GM12878 (cell line): ENCODE measurements around the gene GALK1. TPM values are rescaled to one million over a fixed set of nuclear protein-coding genes. Genes with fewer than 3 reads are reported as not detected.

Experiments used
- ATAC-seq: fragments of 200-7000 bp; cut with Tn5 transposase; 3 replicates; pipeline ENCODE4 v1.9.1; 2020; ENCODE audit warnings: mild to moderate bottlenecking, moderate library complexity
- BruUV-seq: library from RNA; stranded (reverse); fragments of 400-500 nt; replicated peaks from 2 replicates; lab custom pipeline; 2021; lab: Mats Ljungman, UMichigan
- CTCF ChIA-PET: fragments of 300-600 bp; sonication (Branson Sonifier 250); formaldehyde crosslinking; extraction: SDS; loops from one replicate; lab custom pipeline; 2021; ENCODE audit warnings: inconsistent platforms; lab: Yijun Ruan, JAX
- POLR2A ChIA-PET: fragments of 350-600 bp; formaldehyde crosslinking; extraction: SDS; loops from one replicate; lab custom pipeline; 2021; ENCODE audit warnings: inconsistent platforms; lab: Charles Lee
- RAD21 ChIA-PET: fragments of 300-600 bp; sonication (Branson Sonifier 250); formaldehyde crosslinking; loops from one replicate; lab custom pipeline; 2023; ENCODE audit warnings: antibody characterized with exemption; ENCODE audit not compliant: unreplicated experiment; lab: Charles Lee
- SMC1A ChIA-PET: fragments of 300-600 bp; sonication (Branson Sonifier 250); formaldehyde crosslinking; loops from one replicate; lab custom pipeline; 2023; ENCODE audit not compliant: unreplicated experiment, uncharacterized antibody; lab: Charles Lee
- DNase-seq: peaks from one replicate; pipeline ENCODE4 v3.0.0-alpha.2; 2011; ENCODE audit warnings: low read depth, low spot score
- FAIRE-seq: peaks from 3 replicates; lab custom pipeline; 2011; peaks lifted over from hg19 to GRCh38; lab: Jason Lieb, UNC
- H2AFZ ChIP-seq: 2 replicates; pipeline ENCODE4 v1.6.0; 2011; ENCODE audit warnings: low read depth, low read length, control low read depth; ENCODE audit not compliant: control insufficient read depth
- H3K27ac ChIP-seq: 2 replicates; pipeline ENCODE4 v1.5.1; 2011; ENCODE audit warnings: control low read depth; ENCODE audit not compliant: control insufficient read depth, insufficient read depth
- H3K27me3 ChIP-seq, 2 experiments: replicated peaks in 1 of 2; 2 replicates each; pipeline versions ENCODE4 v1.6.0 to v1.6.1; 2011; ENCODE audit warnings: low read length in 1 of 2; ENCODE audit not compliant: control insufficient read depth in 2 of 2, insufficient read depth in 2 of 2
- H3K36me3 ChIP-seq, 2 experiments: 2 replicates each; pipeline ENCODE4 v1.5.1; 2011; ENCODE audit warnings: low read length in 1 of 2; ENCODE audit not compliant: control insufficient read depth in 2 of 2, insufficient read depth in 2 of 2
- H3K4me1 ChIP-seq: 2 replicates; pipeline ENCODE4 v1.6.1; 2011; ENCODE audit warnings: mild to moderate bottlenecking, low read length, moderate library complexity, mixed read lengths; ENCODE audit not compliant: control insufficient read depth, insufficient read depth
- H3K4me2 ChIP-seq: 2 replicates; pipeline ENCODE4 v1.6.0; 2011; ENCODE audit warnings: control low read depth; ENCODE audit not compliant: control insufficient read depth, insufficient read depth
- H3K4me3 ChIP-seq: fragments of 200-600 bp; sonication (generic); 2 replicates; pipeline ENCODE4 v1.5.1; 2016
- H3K79me2 ChIP-seq: 2 replicates; pipeline ENCODE4 v1.6.0; 2011; ENCODE audit warnings: low read length; ENCODE audit not compliant: control insufficient read depth, insufficient read depth
- H3K9ac ChIP-seq: 2 replicates; pipeline ENCODE4 v1.8.0; 2011; ENCODE audit warnings: low read length, control low read depth, mixed read lengths; ENCODE audit not compliant: control insufficient read depth, insufficient read depth
- H3K9me3 ChIP-seq: replicated peaks from 3 replicates; pipeline ENCODE4 v1.5.1; 2011; ENCODE audit warnings: mild to moderate bottlenecking, low read length; ENCODE audit not compliant: control insufficient read depth, insufficient read depth
- H4K20me1 ChIP-seq: 2 replicates; pipeline ENCODE4 v1.6.0; 2011; ENCODE audit not compliant: control insufficient read depth, insufficient read depth
- ASH2L ChIP-seq: fragments of 300-600, 200-600 bp; sonication (generic); IDR thresholded peaks from 2 replicates; pipeline ENCODE4 v1.6.1; 2017; ENCODE audit warnings: low read depth, mild to moderate bottlenecking, borderline replicate concordance
- BCL3 ChIP-seq: IDR thresholded peaks from 2 replicates; pipeline ENCODE4 v1.6.1; 2011; ENCODE audit warnings: borderline replicate concordance, low read depth, mild to moderate bottlenecking, moderate library complexity, low read length; ENCODE audit not compliant: insufficient read depth, poor library complexity, severe bottlenecking
- CHD1 ChIP-seq: IDR thresholded peaks from 2 replicates; pipeline ENCODE4 v1.6.1; 2012; ENCODE audit warnings: low read depth, low read length, improper control_type of control experiment
- CREM ChIP-seq: IDR thresholded peaks from 2 replicates; pipeline ENCODE4 v1.6.1; 2014; ENCODE audit warnings: antibody characterized with exemption, low read depth
- DPF2 ChIP-seq: fragments of 450-650 bp; IDR thresholded peaks from 2 replicates; pipeline ENCODE4 v1.6.1; 2017; ENCODE audit warnings: mild to moderate bottlenecking
- EED ChIP-seq: sonication (generic); IDR thresholded peaks from 2 replicates; pipeline ENCODE4 v1.6.1; 2016; ENCODE audit warnings: antibody characterized with exemption, low read depth
- KLF5 ChIP-seq: fragments of 450-650 bp; IDR thresholded peaks from 2 replicates; pipeline ENCODE4 v1.6.1; 2014; ENCODE audit warnings: mild to moderate bottlenecking; ENCODE audit not compliant: partially characterized antibody
- MXI1 ChIP-seq: fragments of 150-350 bp; IDR thresholded peaks from 2 replicates; pipeline ENCODE4 v1.6.1; 2011; ENCODE audit warnings: low read depth, mild to moderate bottlenecking, inconsistent platforms, low read length, improper control_type of control experiment
- NBN ChIP-seq: fragments of 450-650 bp; IDR thresholded peaks from 2 replicates; pipeline ENCODE4 v1.6.1; 2016
- NFIC ChIP-seq: IDR thresholded peaks from 2 replicates; pipeline ENCODE4 v1.6.1; 2012; ENCODE audit warnings: low read depth, mild to moderate bottlenecking, inconsistent platforms, low read length, moderate library complexity
- PBX3 ChIP-seq: IDR thresholded peaks from 2 replicates; pipeline ENCODE4 v1.6.1; 2011; ENCODE audit warnings: mild to moderate bottlenecking, low read depth, low read length, moderate library complexity; ENCODE audit not compliant: insufficient replicate concordance
- POLR2AphosphoS5 ChIP-seq: IDR thresholded peaks from 2 replicates; pipeline ENCODE4 v1.6.1; 2011; ENCODE audit warnings: mild to moderate bottlenecking, low read length, inconsistent platforms
- WGBS: methylation state at CpG from one replicate; pipeline ENCODE4 v1.1.6; 2016; ENCODE audit warnings: low lambda C conversion rate; ENCODE audit not compliant: insufficient replicate concordance, insufficient coverage; ENCODE audit errors: missing lambda C conversion rate; 5-methylcytosine and 5-hydroxymethylcytosine counted together
- in situ Hi-C: fragments of 300-500 bp; cut with MboI; formaldehyde crosslinking; loops from 9 replicates; pipeline ENCODE4 v1.14.3; 2018; ENCODE audit warnings: mixed read lengths
- intact Hi-C: fragments of 100-400 bp; cut with micrococcal nuclease; formaldehyde crosslinking; loops from one replicate; pipeline ENCODE4 v1.14.2; 2022; ENCODE audit not compliant: unreplicated experiment
- polyA plus RNA-seq, 11 experiments: library from polyadenylated mRNA; depleted of rRNA in 4 of 11; unstranded in 6 of 11; stranded (reverse) in 5 of 11; fragments of >200 nt; fragmentation: Nextera tagmentation in 4 of 11; fragmentation: Illumina TruSeq in 1 of 11; extraction: Ambion mirVana in 4 of 11; extraction: Trizol in 1 of 11; gene quantifications; 1 replicate in 1 of 11; 2 replicates in 10 of 11; pipeline versions ENCODE4 v1.2.1 to v1.2.3, GENCODE V29; 2011 to 2016; ENCODE audit warnings: inconsistent platforms in 2 of 11, missing spikeins in 2 of 11, low read depth in 1 of 11
- total RNA-seq, 4 experiments: library from RNA; depleted of rRNA in 3 of 4; stranded (reverse); fragments of >200 nt in 3 of 4; fragmentation: Illumina TruSeq in 1 of 4; extraction: Trizol in 1 of 4; gene quantifications; 2 replicates each; pipeline versions ENCODE4 v1.2.1 to v1.2.3, GENCODE V29; 2013 to 2021
- TF ChIP-seq, protein P1 (sequence below): fragments of 450-650 bp; IDR thresholded peaks from 2 replicates; pipeline ENCODE4 v1.6.1; 2016; ENCODE audit warnings: mild to moderate bottlenecking
- TF ChIP-seq, protein P2 (sequence below): fragments of 450-650 bp; IDR thresholded peaks from 2 replicates; pipeline ENCODE4 v1.6.1; 2016; ENCODE audit warnings: mild to moderate bottlenecking, moderate library complexity, borderline replicate concordance
- TF ChIP-seq, protein P3 (sequence below): IDR thresholded peaks from 2 replicates; pipeline ENCODE4 v1.6.1; 2011; ENCODE audit warnings: low read depth, low read length, improper control_type of control experiment, borderline replicate concordance

GALK1 gene
- total and polyA plus RNA-seq, 10 of the 15 experiments (the other 5 are each of a cell fraction or from before 2014, with no cell fraction given): 0.21 to 43.8 (median 21.4) TPM

- ChIA-PET POLR2A (interaction anchor here (1.3 to 1.9 kb wide), 4 partner anchors 13 to 64 kb away, joined by 3 to 4 read pairs (median 4); partner anchors contain the start of gene WBP2), SMC1A (interaction anchor here (1.0 to 1.7 kb wide), 6 partner anchors 8 to 42 kb away, joined by 3 to 10 read pairs (median 4); no protein-coding TSS in a partner anchor), RAD21 (interaction anchor here (1.7 kb wide), 1 partner anchor 8 kb away, joined by 6 read pairs; no protein-coding TSS in a partner anchor), CTCF (interaction anchor here (0.8 to 3.2 kb wide), 11 partner anchors 8 to 105 kb away, joined by 3 to 20 read pairs (median 4); partner anchors contain the start of gene TRIM65)
- Histone ChIP-seq H4K20me1 (no peaks in the 10 kb centered on the region), H3K4me2 (no peak overlapping the region), H3K27ac (no peak overlapping the region), H3K4me3 (no peak overlapping the region), H3K36me3 (peaks cover 0 to 18% of the 10 kb centered on the region in 2 experiments; a peak in 3 of 4 replicates), H3K4me1 (peaks cover 5% of the 10 kb centered on the region; the same call in 1 of the 2 replicates), H3K9me3 (no peaks in the 10 kb centered on the region), H3K79me2 (peaks cover 42% of the 10 kb centered on the region), H2AFZ (no peak overlapping the region), H3K27me3 (no peaks in the 10 kb centered on the region), H3K9ac (no peak overlapping the region)
- no peak for ATAC-seq
- TF ChIP-seq CREM (no peak), ASH2L (no peak), KLF5 (no peak), DPF2 (no peak), PBX3 (peak; percentile 23), POLR2AphosphoS5 (no peak), BCL3 (peak; percentile 89), NBN (no peak), CHD1 (no peak), EED (no peak), NFIC (no peak), MXI1 (no peak)
- TF ChIP-seq, protein P1, sequence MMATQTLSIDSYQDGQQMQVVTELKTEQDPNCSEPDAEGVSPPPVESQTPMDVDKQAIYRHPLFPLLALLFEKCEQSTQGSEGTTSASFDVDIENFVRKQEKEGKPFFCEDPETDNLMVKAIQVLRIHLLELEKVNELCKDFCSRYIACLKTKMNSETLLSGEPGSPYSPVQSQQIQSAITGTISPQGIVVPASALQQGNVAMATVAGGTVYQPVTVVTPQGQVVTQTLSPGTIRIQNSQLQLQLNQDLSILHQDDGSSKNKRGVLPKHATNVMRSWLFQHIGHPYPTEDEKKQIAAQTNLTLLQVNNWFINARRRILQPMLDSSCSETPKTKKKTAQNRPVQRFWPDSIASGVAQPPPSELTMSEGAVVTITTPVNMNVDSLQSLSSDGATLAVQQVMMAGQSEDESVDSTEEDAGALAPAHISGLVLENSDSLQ: no peak
- TF ChIP-seq, protein P2, sequence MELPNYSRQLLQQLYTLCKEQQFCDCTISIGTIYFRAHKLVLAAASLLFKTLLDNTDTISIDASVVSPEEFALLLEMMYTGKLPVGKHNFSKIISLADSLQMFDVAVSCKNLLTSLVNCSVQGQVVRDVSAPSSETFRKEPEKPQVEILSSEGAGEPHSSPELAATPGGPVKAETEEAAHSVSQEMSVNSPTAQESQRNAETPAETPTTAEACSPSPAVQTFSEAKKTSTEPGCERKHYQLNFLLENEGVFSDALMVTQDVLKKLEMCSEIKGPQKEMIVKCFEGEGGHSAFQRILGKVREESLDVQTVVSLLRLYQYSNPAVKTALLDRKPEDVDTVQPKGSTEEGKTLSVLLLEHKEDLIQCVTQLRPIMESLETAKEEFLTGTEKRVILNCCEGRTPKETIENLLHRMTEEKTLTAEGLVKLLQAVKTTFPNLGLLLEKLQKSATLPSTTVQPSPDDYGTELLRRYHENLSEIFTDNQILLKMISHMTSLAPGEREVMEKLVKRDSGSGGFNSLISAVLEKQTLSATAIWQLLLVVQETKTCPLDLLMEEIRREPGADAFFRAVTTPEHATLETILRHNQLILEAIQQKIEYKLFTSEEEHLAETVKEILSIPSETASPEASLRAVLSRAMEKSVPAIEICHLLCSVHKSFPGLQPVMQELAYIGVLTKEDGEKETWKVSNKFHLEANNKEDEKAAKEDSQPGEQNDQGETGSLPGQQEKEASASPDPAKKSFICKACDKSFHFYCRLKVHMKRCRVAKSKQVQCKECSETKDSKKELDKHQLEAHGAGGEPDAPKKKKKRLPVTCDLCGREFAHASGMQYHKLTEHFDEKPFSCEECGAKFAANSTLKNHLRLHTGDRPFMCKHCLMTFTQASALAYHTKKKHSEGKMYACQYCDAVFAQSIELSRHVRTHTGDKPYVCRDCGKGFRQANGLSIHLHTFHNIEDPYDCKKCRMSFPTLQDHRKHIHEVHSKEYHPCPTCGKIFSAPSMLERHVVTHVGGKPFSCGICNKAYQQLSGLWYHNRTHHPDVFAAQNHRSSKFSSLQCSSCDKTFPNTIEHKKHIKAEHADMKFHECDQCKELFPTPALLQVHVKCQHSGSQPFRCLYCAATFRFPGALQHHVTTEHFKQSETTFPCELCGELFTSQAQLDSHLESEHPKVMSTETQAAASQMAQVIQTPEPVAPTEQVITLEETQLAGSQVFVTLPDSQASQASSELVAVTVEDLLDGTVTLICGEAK: no peak
- TF ChIP-seq, protein P3, sequence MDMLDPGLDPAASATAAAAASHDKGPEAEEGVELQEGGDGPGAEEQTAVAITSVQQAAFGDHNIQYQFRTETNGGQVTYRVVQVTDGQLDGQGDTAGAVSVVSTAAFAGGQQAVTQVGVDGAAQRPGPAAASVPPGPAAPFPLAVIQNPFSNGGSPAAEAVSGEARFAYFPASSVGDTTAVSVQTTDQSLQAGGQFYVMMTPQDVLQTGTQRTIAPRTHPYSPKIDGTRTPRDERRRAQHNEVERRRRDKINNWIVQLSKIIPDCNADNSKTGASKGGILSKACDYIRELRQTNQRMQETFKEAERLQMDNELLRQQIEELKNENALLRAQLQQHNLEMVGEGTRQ: no peak
- no TSS peak for BruUV-seq
- intact Hi-C loops: no loop called here
- no peak for DNase-seq
- WGBS: 94% methylated on average over 6 of the region's 6 CpGs
- FAIRE-seq: no peak
- in situ Hi-C loops: no loop called here
Observed at GRCh38 chr17:75791254-75791653, 26.3 kb upstream of the GALK1 start.
